HepG2 (cell line): ENCODE results near the gene PDPR. TPM values are rescaled to one million over a fixed set of nuclear protein-coding genes. Genes with fewer than 3 reads are reported as not detected.

ENCODE experiments used
- ATM ChIP-seq: fragments of 450-650 bp; IDR thresholded peaks from 2 replicates; pipeline ENCODE4 v1.7.1; 2017; ENCODE audit warnings: mild to moderate bottlenecking, borderline replicate concordance
- FOSL2 ChIP-seq: sonication (generic); formaldehyde crosslinking; IDR thresholded peaks from 2 replicates; pipeline ENCODE4 v1.4.0; 2020; ENCODE audit warnings: missing genetic modification reagents
- FOXK2 ChIP-seq: fragments of 450-650 bp; IDR thresholded peaks from 2 replicates; pipeline ENCODE4 v1.6.1; 2016
- HES4 ChIP-seq: sonication (generic); formaldehyde crosslinking; IDR thresholded peaks from 2 replicates; pipeline ENCODE4 v1.9.0; 2021; ENCODE audit warnings: mild to moderate bottlenecking, missing genetic modification reagents, borderline replicate concordance
- IRF2 ChIP-seq: IDR thresholded peaks from 2 replicates; pipeline ENCODE4 v1.6.1; 2018; ENCODE audit warnings: missing genetic modification reagents, missing compliant biosample characterization
- JARID2 ChIP-seq: sonication (generic); formaldehyde crosslinking; IDR thresholded peaks from 2 replicates; pipeline ENCODE4 v1.8.1; 2023; ENCODE audit warnings: missing genetic modification reagents, inconsistent platforms; ENCODE audit not compliant: insufficient replicate concordance
- NR2F6 ChIP-seq, 2 experiments: IDR thresholded peaks; 2 replicates each; pipeline ENCODE4 v1.6.1; 2016; ENCODE audit warnings: antibody characterized with exemption in 1 of 2, mild to moderate bottlenecking in 1 of 2
- NRL ChIP-seq: sonication (generic); formaldehyde crosslinking; IDR thresholded peaks from 2 replicates; pipeline ENCODE4 v1.5.0; 2020; ENCODE audit warnings: missing genetic modification reagents, mild to moderate bottlenecking, moderate library complexity, borderline replicate concordance
- POLR2AphosphoS2 ChIP-seq: IDR thresholded peaks from 2 replicates; pipeline ENCODE4 v1.6.1; 2011; ENCODE audit warnings: low read depth, low read length, improper control_type of control experiment
- PRPF4 ChIP-seq: fragments of 200-400 bp; formaldehyde crosslinking; IDR thresholded peaks from 2 replicates; pipeline ENCODE4 v1.6.1; 2016; ENCODE audit warnings: low read length, low read depth; ENCODE audit not compliant: poor library complexity, severe bottlenecking
- SIX1 ChIP-seq: sonication (generic); formaldehyde crosslinking; IDR thresholded peaks from 2 replicates; pipeline ENCODE4 v1.4.0; 2020; ENCODE audit warnings: missing genetic modification reagents, borderline replicate concordance
- TFDP1 ChIP-seq: IDR thresholded peaks from 2 replicates; pipeline ENCODE4 v1.6.1; 2016; ENCODE audit warnings: missing compliant biosample characterization, missing genetic modification reagents, borderline replicate concordance
- ZNF318 ChIP-seq: sonication (generic); formaldehyde crosslinking; IDR thresholded peaks from 2 replicates; pipeline ENCODE4 v1.4.0; 2020; ENCODE audit warnings: mild to moderate bottlenecking, missing genetic modification reagents
- ZNF367 ChIP-seq: sonication (generic); formaldehyde crosslinking; IDR thresholded peaks from 2 replicates; pipeline ENCODE4 v1.4.0; 2020; ENCODE audit warnings: missing genetic modification reagents, borderline replicate concordance
- ZNF512 ChIP-seq: sonication (generic); formaldehyde crosslinking; IDR thresholded peaks from 2 replicates; pipeline ENCODE4 v1.4.0; 2020; ENCODE audit warnings: mild to moderate bottlenecking, missing genetic modification reagents
- ZSCAN5A ChIP-seq: sonication (generic); formaldehyde crosslinking; IDR thresholded peaks from 2 replicates; pipeline ENCODE4 v1.8.0; 2022; ENCODE audit warnings: mild to moderate bottlenecking, missing genetic modification reagents, borderline replicate concordance
- polyA plus RNA-seq, 8 experiments: library from polyadenylated mRNA; depleted of rRNA in 3 of 8; stranded (reverse) in 7 of 8; unstranded in 1 of 8; fragments of >200 nt; fragmentation: Illumina TruSeq in 4 of 8; extraction: Trizol in 4 of 8; gene quantifications; 2 replicates each; pipeline versions ENCODE4 v1.2.1 to v1.2.3, GENCODE V29; 2011 to 2016; ENCODE audit warnings: low read depth in 4 of 8, missing spikeins in 1 of 8, mixed read lengths in 1 of 8; ENCODE audit not compliant: insufficient read depth in 1 of 8
- total RNA-seq, 5 experiments: library from RNA; depleted of rRNA; stranded (reverse); fragments of >200 nt; fragmentation: Illumina TruSeq; extraction: Trizol; gene quantifications; 2 replicates each; pipeline ENCODE4 v1.2.3, GENCODE V29; 2016; ENCODE audit warnings: low read depth in 1 of 5

The PDPR gene
- total and polyA plus RNA-seq, 2 of the 13 experiments (the other 11 are each of a cell fraction or from before 2014, with no cell fraction given) = 19.5 to 29.9 TPM

- peak; percentile 61; the same call in 1 of the 2 replicates for TF ChIP-seq SIX1
- peak; percentile 82; the same call in 1 of the 2 replicates for TF ChIP-seq IRF2
- TF ChIP-seq ZNF367 (CRISPR knock-in tag) = no peak
- TF ChIP-seq NR2F6 (IDR thresholded peaks at IDR 0.05) = peak; percentile 82
- peak; percentile 88 for TF ChIP-seq NR2F6 (CRISPR knock-in tag; IDR thresholded peaks at IDR 0.05)
- TF ChIP-seq ATM = no peak
- no peak for TF ChIP-seq ZNF512 (CRISPR knock-in tag)
- peak; percentile 72; the same call in 1 of the 2 replicates for TF ChIP-seq ZSCAN5A
- no peak for TF ChIP-seq NRL (CRISPR knock-in tag)
- TF ChIP-seq JARID2 = no peak
- TF ChIP-seq HES4 (CRISPR knock-in tag) = no peak; the same call in 1 of the 2 replicates
- TF ChIP-seq POLR2AphosphoS2 = no peak
- peak; percentile 64; the same call in 1 of the 2 replicates for TF ChIP-seq TFDP1 (CRISPR knock-in tag)
- no peak for TF ChIP-seq PRPF4
- TF ChIP-seq FOSL2 = peak; percentile 50
- no peak for TF ChIP-seq ZNF318 (CRISPR knock-in tag)
- peak; percentile 89 for TF ChIP-seq FOXK2
Observed at GRCh38 chr16:70157477-70158260, 43.5 kb downstream of the PDPR start (continued).
